NCI-H2081 treated with DMSO at 0.1 percent for 48 hours (cell line): ENCODE data around the gene S100A6.
A peak's percentile ranks its signal among the peaks of the same experiment; 100 is the strongest.

Source experiments
- DNase-seq: peaks from one replicate; lab custom pipeline; 2025; lab: John Stamatoyannopoulos, UW

The S100A6 gene

GRCh38 chr1:153545067-153546055, 9.6 kb upstream of the S100A6 start, which contains the start of gene S100A4:
TSS of gene S100A4 (minus strand) at chr1:153545806. CDS start at chr1:153544794, 1,012 bp downstream.
- DNase-seq, result no peak

GRCh38 chr1:153544453-153545066, 8.8 kb upstream of the S100A6 start:
- DNase-seq, result no peak

- no peak for DNase-seq
These were observed 7.9 kb upstream of the S100A6 start for GRCh38 chr1:153543736-153544135.

GRCh38 chr1:153542956-153543711, 7.3 kb upstream of the S100A6 start:
- no peak for DNase-seq

- no peak for DNase-seq
These were observed 6.1 kb upstream of the S100A6 start for GRCh38 chr1:153541641-153542590.

GRCh38 chr1:153540394-153541361, 4.9 kb upstream of the S100A6 start, which contains the start of gene S100A5:
TSS of gene S100A5 (minus strand) at chr1:153540934. CDS start at chr1:153540191, 743 bp downstream.
- no peak for DNase-seq

GRCh38 chr1:153539395-153540093, 3.8 kb upstream of the S100A6 start:
- DNase-seq, result no peak

- no peak for DNase-seq
These were observed 2.6 kb upstream of the S100A6 start for GRCh38 chr1:153538315-153538821.

- DNase-seq, result no peak
These were observed 1.6 kb upstream of the S100A6 start for GRCh38 chr1:153537376-153537730.

GRCh38 chr1:153536671-153537375, 1.0 kb upstream of the S100A6 start:
- no peak for DNase-seq

- DNase-seq, result peak; percentile 18
These were observed 350 bp upstream of the S100A6 start for GRCh38 chr1:153536012-153536670.

GRCh38 chr1:153534925-153535241, 908 bp downstream of the S100A6 start:
- DNase-seq, result no peak

GRCh38 chr1:153534226-153534924, 1.4 kb downstream of the S100A6 start:
- DNase-seq, result no peak

GRCh38 chr1:153533689-153534201, 2.0 kb downstream of the S100A6 start:
- no peak for DNase-seq

- peak; percentile 82 for DNase-seq
These were observed 2.8 kb downstream of the S100A6 start for GRCh38 chr1:153532769-153533599.

GRCh38 chr1:153532181-153532580, 3.6 kb downstream of the S100A6 start:
- DNase-seq, result no peak
